ENCODE data around the gene CLEC4G. TPM values are rescaled to one million over a fixed set of nuclear protein-coding genes. Genes with fewer than 3 reads are reported as not detected.

CLEC4G gene
- total RNA-seq, 1 donor from 2014 or later = 0.92 TPM

- no peak for DNase-seq (ENCODE audit: low spot score)
- intact Hi-C loops (cut with DNase I) = no loop called here
Measured at GRCh38 chr19:7701049-7701653, 30.8 kb downstream of the CLEC4G start.

- no peak for DNase-seq (ENCODE audit: low spot score)
- intact Hi-C loops (cut with DNase I) = no loop called here
Measured at GRCh38 chr19:7699417-7700401, 32.2 kb downstream of the CLEC4G start.

GRCh38 chr19:7699003-7699402, 32.9 kb downstream of the CLEC4G start:
- intact Hi-C loops (cut with DNase I) = no loop called here
- DNase-seq (ENCODE audit: low spot score) = no peak

GRCh38 chr19:7698583-7698982, 33.3 kb downstream of the CLEC4G start:
- intact Hi-C loops (cut with DNase I) = no loop called here
- DNase-seq (ENCODE audit: low spot score) = no peak

- no peak for DNase-seq (ENCODE audit: low spot score)
- intact Hi-C loops (cut with DNase I) = no loop called here
Measured at GRCh38 chr19:7697721-7698287, 34.1 kb downstream of the CLEC4G start.

GRCh38 chr19:7694499-7694898, 37.4 kb downstream of the CLEC4G start:
- intact Hi-C loops (cut with DNase I) = no loop called here

GRCh38 chr19:7692417-7693088, 39.4 kb downstream of the CLEC4G start:
- no peak for DNase-seq (ENCODE audit: low spot score)
- intact Hi-C loops (cut with DNase I) = no loop called here

More at GRCh38 chr19:7694499-7694898, 37.4 kb downstream of the CLEC4G start:
- no peak for DNase-seq (ENCODE audit: low spot score)

- intact Hi-C loops (cut with DNase I) = no loop called here
- DNase-seq (ENCODE audit: low spot score) = no peak
Measured at GRCh38 chr19:7691497-7691896, 40.4 kb downstream of the CLEC4G start.

- DNase-seq (ENCODE audit: low spot score) = no peak
- intact Hi-C loops (cut with DNase I) = no loop called here
Measured at GRCh38 chr19:7690779-7691258, 41.1 kb downstream of the CLEC4G start.

- intact Hi-C loops (cut with DNase I) = no loop called here
Measured at GRCh38 chr19:7689165-7689564, 42.7 kb downstream of the CLEC4G start.

GRCh38 chr19:7687177-7687576, 44.7 kb downstream of the CLEC4G start:
- no peak for DNase-seq (ENCODE audit: low spot score)
- intact Hi-C loops (cut with DNase I) = no loop called here

More at GRCh38 chr19:7689165-7689564, 42.7 kb downstream of the CLEC4G start:
- no peak for DNase-seq (ENCODE audit: low spot score)

- DNase-seq (ENCODE audit: low spot score) = no peak
- intact Hi-C loops (cut with DNase I) = no loop called here
Measured at GRCh38 chr19:7685546-7686445, 46.1 kb downstream of the CLEC4G start.

- no peak for DNase-seq (ENCODE audit: low spot score)
- intact Hi-C loops (cut with DNase I) = no loop called here
Measured at GRCh38 chr19:7682175-7682855, 49.6 kb downstream of the CLEC4G start.

GRCh38 chr19:7681340-7682174, 50.4 kb downstream of the CLEC4G start:
- intact Hi-C loops (cut with DNase I) = loop anchor here (2.0 kb wide), 1 partner anchor 29 kb away; no protein-coding TSS in a partner anchor
- DNase-seq (ENCODE audit: low spot score) = peak; percentile 92

GRCh38 chr19:7680606-7681339, 51.1 kb downstream of the CLEC4G start, which contains the start of gene TRAPPC5:
Gene TRAPPC5 (plus strand): TSS chr19:7680833. CDS start chr19:7682254, 1,421 bp downstream.
- peak; percentile 94 for DNase-seq (ENCODE audit: low spot score)
- intact Hi-C loops (cut with DNase I) = loop anchor here (2.0 kb wide), 1 partner anchor 28 kb away; no protein-coding TSS in a partner anchor
